Smooth muscle cell (in vitro differentiated cells): ENCODE data around the gene ZCCHC14. TPM values are rescaled to one million over a fixed set of nuclear protein-coding genes. Genes with fewer than 3 reads are reported as not detected.

Experiments used
- DNase-seq: peaks from one replicate; lab custom pipeline; 2025; ENCODE audit not compliant: unreplicated experiment; lab: John Stamatoyannopoulos, UW
- H2AFZ ChIP-seq: fragments of 200-600 bp; sonication (generic); 2 replicates; pipeline ENCODE4 v1.6.0; 2016; ENCODE audit warnings: antibody characterized with exemption, low read depth, mild to moderate bottlenecking
- H3F3A ChIP-seq: fragments of 200-600 bp; sonication (generic); 2 replicates; pipeline ENCODE4 v1.6.0; 2017; ENCODE audit warnings: antibody characterized with exemption, low read depth
- H3K27ac ChIP-seq: fragments of 200-600 bp; sonication (generic); 2 replicates; pipeline ENCODE4 v1.5.1; 2016; ENCODE audit warnings: low read depth, mild to moderate bottlenecking
- H3K27me3 ChIP-seq: fragments of 200-600 bp; sonication (generic); 2 replicates; pipeline ENCODE4 v1.6.1; 2016; ENCODE audit warnings: low read depth, mild to moderate bottlenecking
- H3K36me3 ChIP-seq: fragments of 200-600 bp; sonication (generic); 2 replicates; pipeline ENCODE4 v1.5.1; 2016; ENCODE audit warnings: low read depth
- H3K4me1 ChIP-seq: fragments of 200-600 bp; sonication (generic); 2 replicates; pipeline ENCODE4 v1.5.1; 2016; ENCODE audit warnings: low read depth
- H3K4me2 ChIP-seq: fragments of 200-600 bp; sonication (generic); 2 replicates; pipeline ENCODE4 v1.6.0; 2016; ENCODE audit warnings: mild to moderate bottlenecking
- H3K4me3 ChIP-seq: fragments of 200-600 bp; sonication (generic); 2 replicates; pipeline ENCODE4 v1.5.1; 2016; ENCODE audit warnings: mild to moderate bottlenecking
- H3K79me2 ChIP-seq: fragments of 200-600 bp; sonication (generic); 2 replicates; pipeline ENCODE4 v1.6.0; 2016; ENCODE audit warnings: low read depth, mild to moderate bottlenecking
- H3K9ac ChIP-seq: fragments of 200-600 bp; sonication (generic); 2 replicates; pipeline ENCODE4 v1.6.0; 2016; ENCODE audit warnings: low read depth
- H3K9me3 ChIP-seq: fragments of 200-600 bp; sonication (generic); replicated peaks from 2 replicates; pipeline ENCODE4 v1.5.1; 2016; ENCODE audit warnings: low read depth
- H4K20me1 ChIP-seq: fragments of 200-600 bp; sonication (generic); 2 replicates; pipeline ENCODE4 v1.6.0; 2016; ENCODE audit warnings: low read depth
- CTCF ChIP-seq: fragments of 200-600 bp; sonication (generic); IDR thresholded peaks from 2 replicates; pipeline ENCODE4 v1.5.1; 2017; ENCODE audit warnings: borderline replicate concordance, mild to moderate bottlenecking, antibody characterized with exemption; ENCODE audit not compliant: insufficient read depth, poor library complexity, severe bottlenecking
- WGBS: methylation state at CpG from one replicate; pipeline ENCODE4 v1.1.7; 2016; ENCODE audit warnings: low lambda C conversion rate; 5-methylcytosine and 5-hydroxymethylcytosine counted together
- polyA plus RNA-seq: library from polyadenylated mRNA; unstranded; fragments of >200 nt; fragmentation: Nextera tagmentation; extraction: Ambion mirVana; gene quantifications from 2 replicates; pipeline ENCODE4 v1.2.1, GENCODE V29; 2016
- total RNA-seq: library from RNA; depleted of rRNA; stranded (reverse); fragments of >200 nt; gene quantifications from 2 replicates; pipeline ENCODE4 v1.2.3, GENCODE V29; 2014

ZCCHC14 gene
- total and polyA plus RNA-seq, 2 experiments from 2014 or later = 4.6 to 8.5 TPM

- Histone ChIP-seq H3K27ac (no peak overlapping the region), H3K4me1 (no peaks in the 10 kb centered on the region), H3K4me3 (no peak overlapping the region), H2AFZ (no peak overlapping the region), H3F3A (peaks cover 7% of the 10 kb centered on the region), H3K36me3 (no peaks in the 10 kb centered on the region), H3K79me2 (peaks cover 3% of the 10 kb centered on the region), H3K9ac (no peak overlapping the region), H3K9me3 (no peaks in the 10 kb centered on the region), H3K27me3 (no peaks in the 10 kb centered on the region), H4K20me1 (peaks cover 60% of the 10 kb centered on the region), H3K4me2 (no peak overlapping the region)
- no peak for TF ChIP-seq CTCF
- WGBS = 85% methylated on average over 12 of the region's 12 CpGs
- no peak for DNase-seq
These were observed 66.9 kb downstream of the ZCCHC14 start for GRCh38 chr16:87425941-87426340.

- H3K4me3 ChIP-seq = no peak overlapping the region
- no peaks in the 10 kb centered on the region for H3K4me1 ChIP-seq
- no peaks in the 10 kb centered on the region for H3K9me3 ChIP-seq
- DNase-seq = no peak
- H3K4me2 ChIP-seq = no peak overlapping the region
- WGBS = 96% methylated on average over 12 of the region's 12 CpGs
- H3K27ac ChIP-seq = no peak overlapping the region
- H3F3A ChIP-seq = no peaks in the 10 kb centered on the region
- no peak overlapping the region for H2AFZ ChIP-seq
- peaks cover 3% of the 10 kb centered on the region for H3K79me2 ChIP-seq
- H3K27me3 ChIP-seq = no peaks in the 10 kb centered on the region
- no peak overlapping the region for H3K9ac ChIP-seq
- H4K20me1 ChIP-seq = peaks cover 69% of the 10 kb centered on the region
- TF ChIP-seq CTCF = no peak
- no peaks in the 10 kb centered on the region for H3K36me3 ChIP-seq
These were observed 68.6 kb downstream of the ZCCHC14 start for GRCh38 chr16:87424266-87424665.

GRCh38 chr16:87423429-87423828, 69.4 kb downstream of the ZCCHC14 start:
- Histone ChIP-seq H4K20me1 (peaks cover 65% of the 10 kb centered on the region), H3K79me2 (peaks cover 3% of the 10 kb centered on the region), H3K4me1 (no peaks in the 10 kb centered on the region), H3F3A (no peaks in the 10 kb centered on the region), H3K27me3 (no peaks in the 10 kb centered on the region), H3K9me3 (no peaks in the 10 kb centered on the region), H3K9ac (no peak overlapping the region), H3K36me3 (no peaks in the 10 kb centered on the region), H2AFZ (no peak overlapping the region), H3K4me2 (no peak overlapping the region), H3K4me3 (no peak overlapping the region), H3K27ac (no peak overlapping the region)
- no peak for DNase-seq
- 96% methylated on average over 15 of the region's 15 CpGs for WGBS
- TF ChIP-seq CTCF = no peak

- DNase-seq = no peak
- Histone ChIP-seq H4K20me1 (peaks cover 56% of the 10 kb centered on the region), H3K9me3 (no peaks in the 10 kb centered on the region), H3K9ac (no peak overlapping the region), H3K4me3 (no peak overlapping the region), H3F3A (no peaks in the 10 kb centered on the region), H2AFZ (no peak overlapping the region), H3K27me3 (no peaks in the 10 kb centered on the region), H3K36me3 (no peaks in the 10 kb centered on the region), H3K79me2 (no peaks in the 10 kb centered on the region), H3K4me1 (no peaks in the 10 kb centered on the region), H3K4me2 (no peak overlapping the region), H3K27ac (no peak overlapping the region)
- TF ChIP-seq CTCF = no peak
- WGBS = 98% methylated on average over 11 of the region's 11 CpGs
These were observed 70.7 kb downstream of the ZCCHC14 start for GRCh38 chr16:87422106-87422505.
